Stimulated activated CD8-positive, alpha-beta memory T cell treated with anti-CD3 and anti-CD28 coated beads, Interleukin-7, amount 100 ng/mL, for 24 hours (primary cell): ENCODE results near the gene OR51A7.

Experiments used
- DNase-seq: peaks from one replicate; pipeline ENCODE4 v3.0.0-alpha.2; 2020; ENCODE audit warnings: low read depth

OR51A7 gene

GRCh38 chr11:4957396-4957795 lies 53.8 kb downstream of the OR51A7 start:
- no peak for DNase-seq
